ENCODE data around the gene CLDN22.

DNA sequence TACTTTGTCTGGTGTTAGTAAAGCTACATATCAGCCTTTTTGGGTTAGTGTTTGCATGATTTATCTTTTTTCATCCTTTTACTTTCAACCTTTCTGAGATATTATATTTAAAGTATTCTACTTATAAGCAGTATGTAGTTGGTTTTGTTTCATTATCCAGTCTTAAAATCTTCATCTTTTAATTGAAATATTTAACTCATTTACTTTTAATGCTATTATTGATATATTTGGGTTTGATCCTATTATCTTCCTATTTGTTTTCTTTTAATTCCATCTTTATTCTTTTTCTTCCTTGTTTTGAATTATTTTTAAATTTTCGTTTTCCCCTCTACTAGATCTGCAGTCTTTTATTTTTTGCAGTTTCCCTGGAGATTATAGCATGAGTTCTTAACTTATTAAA, 44.0 kb downstream of the CLDN22 start:
- TF ChIP-seq POLR2AphosphoS5 (IDR thresholded peaks at IDR 0.05; ENCODE audit: control insufficient read depth, insufficient read depth, low read depth, low read length) (no peak), TGIF2 (CRISPR knock-in tag; IDR thresholded peaks at IDR 0.05) (no peak), SPI1 (IDR thresholded peaks at IDR 0.05; ENCODE audit: borderline replicate concordance, low read depth, low read length) (no peak), HDAC3 (IDR thresholded peaks at IDR 0.05; ENCODE audit: borderline replicate concordance, partially characterized antibody) (no peak), ZNF830 (CRISPR knock-in tag; IDR thresholded peaks at IDR 0.05) (no peak), ZNF224 (CRISPR knock-in tag; IDR thresholded peaks at IDR 0.05) (no peak), JUND (IDR thresholded peaks at IDR 0.05; ENCODE audit: borderline replicate concordance, low read depth, low read length) (no peak), JUND (tag; IDR thresholded peaks at IDR 0.05; ENCODE audit: borderline replicate concordance, low read depth, low read length) (no peak), SIN3A (IDR thresholded peaks at IDR 0.05; ENCODE audit: borderline replicate concordance in 2 of 2, control insufficient read depth in 1 of 2, low read depth in 2 of 2, low read length in 2 of 2) (no peak)
- TF ChIP-seq, protein P1, sequence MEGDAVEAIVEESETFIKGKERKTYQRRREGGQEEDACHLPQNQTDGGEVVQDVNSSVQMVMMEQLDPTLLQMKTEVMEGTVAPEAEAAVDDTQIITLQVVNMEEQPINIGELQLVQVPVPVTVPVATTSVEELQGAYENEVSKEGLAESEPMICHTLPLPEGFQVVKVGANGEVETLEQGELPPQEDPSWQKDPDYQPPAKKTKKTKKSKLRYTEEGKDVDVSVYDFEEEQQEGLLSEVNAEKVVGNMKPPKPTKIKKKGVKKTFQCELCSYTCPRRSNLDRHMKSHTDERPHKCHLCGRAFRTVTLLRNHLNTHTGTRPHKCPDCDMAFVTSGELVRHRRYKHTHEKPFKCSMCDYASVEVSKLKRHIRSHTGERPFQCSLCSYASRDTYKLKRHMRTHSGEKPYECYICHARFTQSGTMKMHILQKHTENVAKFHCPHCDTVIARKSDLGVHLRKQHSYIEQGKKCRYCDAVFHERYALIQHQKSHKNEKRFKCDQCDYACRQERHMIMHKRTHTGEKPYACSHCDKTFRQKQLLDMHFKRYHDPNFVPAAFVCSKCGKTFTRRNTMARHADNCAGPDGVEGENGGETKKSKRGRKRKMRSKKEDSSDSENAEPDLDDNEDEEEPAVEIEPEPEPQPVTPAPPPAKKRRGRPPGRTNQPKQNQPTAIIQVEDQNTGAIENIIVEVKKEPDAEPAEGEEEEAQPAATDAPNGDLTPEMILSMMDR (IDR thresholded peaks at IDR 0.05 in 2 of 3, conservative IDR thresholded peaks at IDR 0.05 in 1 of 3; ENCODE audit: insufficient read depth in 2 of 3, low read depth in 1 of 3, low read length in 3 of 3), result no peak
- TF ChIP-seq, protein P2, sequence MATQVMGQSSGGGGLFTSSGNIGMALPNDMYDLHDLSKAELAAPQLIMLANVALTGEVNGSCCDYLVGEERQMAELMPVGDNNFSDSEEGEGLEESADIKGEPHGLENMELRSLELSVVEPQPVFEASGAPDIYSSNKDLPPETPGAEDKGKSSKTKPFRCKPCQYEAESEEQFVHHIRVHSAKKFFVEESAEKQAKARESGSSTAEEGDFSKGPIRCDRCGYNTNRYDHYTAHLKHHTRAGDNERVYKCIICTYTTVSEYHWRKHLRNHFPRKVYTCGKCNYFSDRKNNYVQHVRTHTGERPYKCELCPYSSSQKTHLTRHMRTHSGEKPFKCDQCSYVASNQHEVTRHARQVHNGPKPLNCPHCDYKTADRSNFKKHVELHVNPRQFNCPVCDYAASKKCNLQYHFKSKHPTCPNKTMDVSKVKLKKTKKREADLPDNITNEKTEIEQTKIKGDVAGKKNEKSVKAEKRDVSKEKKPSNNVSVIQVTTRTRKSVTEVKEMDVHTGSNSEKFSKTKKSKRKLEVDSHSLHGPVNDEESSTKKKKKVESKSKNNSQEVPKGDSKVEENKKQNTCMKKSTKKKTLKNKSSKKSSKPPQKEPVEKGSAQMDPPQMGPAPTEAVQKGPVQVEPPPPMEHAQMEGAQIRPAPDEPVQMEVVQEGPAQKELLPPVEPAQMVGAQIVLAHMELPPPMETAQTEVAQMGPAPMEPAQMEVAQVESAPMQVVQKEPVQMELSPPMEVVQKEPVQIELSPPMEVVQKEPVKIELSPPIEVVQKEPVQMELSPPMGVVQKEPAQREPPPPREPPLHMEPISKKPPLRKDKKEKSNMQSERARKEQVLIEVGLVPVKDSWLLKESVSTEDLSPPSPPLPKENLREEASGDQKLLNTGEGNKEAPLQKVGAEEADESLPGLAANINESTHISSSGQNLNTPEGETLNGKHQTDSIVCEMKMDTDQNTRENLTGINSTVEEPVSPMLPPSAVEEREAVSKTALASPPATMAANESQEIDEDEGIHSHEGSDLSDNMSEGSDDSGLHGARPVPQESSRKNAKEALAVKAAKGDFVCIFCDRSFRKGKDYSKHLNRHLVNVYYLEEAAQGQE (IDR thresholded peaks at IDR 0.05; ENCODE audit: borderline replicate concordance), result no peak
- TF ChIP-seq, protein P2 (CRISPR knock-in tag; IDR thresholded peaks at IDR 0.05; ENCODE audit: low read depth), result no peak
- TF ChIP-seq, protein P3, sequence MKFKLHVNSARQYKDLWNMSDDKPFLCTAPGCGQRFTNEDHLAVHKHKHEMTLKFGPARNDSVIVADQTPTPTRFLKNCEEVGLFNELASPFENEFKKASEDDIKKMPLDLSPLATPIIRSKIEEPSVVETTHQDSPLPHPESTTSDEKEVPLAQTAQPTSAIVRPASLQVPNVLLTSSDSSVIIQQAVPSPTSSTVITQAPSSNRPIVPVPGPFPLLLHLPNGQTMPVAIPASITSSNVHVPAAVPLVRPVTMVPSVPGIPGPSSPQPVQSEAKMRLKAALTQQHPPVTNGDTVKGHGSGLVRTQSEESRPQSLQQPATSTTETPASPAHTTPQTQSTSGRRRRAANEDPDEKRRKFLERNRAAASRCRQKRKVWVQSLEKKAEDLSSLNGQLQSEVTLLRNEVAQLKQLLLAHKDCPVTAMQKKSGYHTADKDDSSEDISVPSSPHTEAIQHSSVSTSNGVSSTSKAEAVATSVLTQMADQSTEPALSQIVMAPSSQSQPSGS (CRISPR knock-in tag; IDR thresholded peaks at IDR 0.05), result no peak
- TF ChIP-seq, protein P4, sequence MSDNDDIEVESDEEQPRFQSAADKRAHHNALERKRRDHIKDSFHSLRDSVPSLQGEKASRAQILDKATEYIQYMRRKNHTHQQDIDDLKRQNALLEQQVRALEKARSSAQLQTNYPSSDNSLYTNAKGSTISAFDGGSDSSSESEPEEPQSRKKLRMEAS (CRISPR knock-in tag; IDR thresholded peaks at IDR 0.05), result no peak
- TF ChIP-seq, protein P5, sequence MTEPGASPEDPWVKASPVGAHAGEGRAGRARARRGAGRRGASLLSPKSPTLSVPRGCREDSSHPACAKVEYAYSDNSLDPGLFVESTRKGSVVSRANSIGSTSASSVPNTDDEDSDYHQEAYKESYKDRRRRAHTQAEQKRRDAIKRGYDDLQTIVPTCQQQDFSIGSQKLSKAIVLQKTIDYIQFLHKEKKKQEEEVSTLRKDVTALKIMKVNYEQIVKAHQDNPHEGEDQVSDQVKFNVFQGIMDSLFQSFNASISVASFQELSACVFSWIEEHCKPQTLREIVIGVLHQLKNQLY (CRISPR knock-in tag; conservative IDR thresholded peaks at IDR 0.05), result no peak

Data from K562 (cell line).